ENCODE results near the gene TEF.

DNA sequence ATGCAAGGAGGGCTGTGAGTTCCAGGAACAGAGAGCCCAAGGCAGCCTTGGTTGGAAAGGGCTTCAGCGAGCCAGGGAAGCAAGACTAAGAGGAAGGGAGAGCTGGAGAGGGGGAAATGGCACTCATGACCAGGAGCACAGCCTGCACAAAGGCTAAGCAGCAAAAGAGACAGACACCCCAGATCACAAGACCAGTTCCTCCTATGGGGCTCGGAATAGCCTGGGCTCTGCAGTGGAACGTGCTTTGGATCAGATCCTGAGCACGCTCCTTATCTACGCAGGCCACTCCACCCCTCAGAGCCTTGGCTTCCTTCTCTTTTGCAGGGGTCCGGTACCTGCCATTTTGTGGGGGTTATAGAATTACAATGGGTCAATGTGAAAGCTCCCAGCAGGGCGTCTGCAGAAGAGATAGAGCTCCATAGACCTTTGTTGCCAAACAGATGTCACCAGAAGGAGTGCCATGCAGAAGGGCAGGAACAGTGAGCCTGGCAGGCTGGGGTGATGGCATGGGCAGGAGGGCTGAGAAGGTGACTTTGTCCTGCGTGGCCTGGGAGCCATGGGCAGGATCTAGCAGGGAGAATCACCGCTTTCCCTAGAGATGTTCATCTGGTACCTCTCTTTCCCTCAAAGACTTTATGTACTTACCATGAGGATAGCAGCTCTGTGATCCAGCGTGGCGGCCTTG lies 46.6 kb upstream of the TEF start:
- TF ChIP-seq, protein P1, sequence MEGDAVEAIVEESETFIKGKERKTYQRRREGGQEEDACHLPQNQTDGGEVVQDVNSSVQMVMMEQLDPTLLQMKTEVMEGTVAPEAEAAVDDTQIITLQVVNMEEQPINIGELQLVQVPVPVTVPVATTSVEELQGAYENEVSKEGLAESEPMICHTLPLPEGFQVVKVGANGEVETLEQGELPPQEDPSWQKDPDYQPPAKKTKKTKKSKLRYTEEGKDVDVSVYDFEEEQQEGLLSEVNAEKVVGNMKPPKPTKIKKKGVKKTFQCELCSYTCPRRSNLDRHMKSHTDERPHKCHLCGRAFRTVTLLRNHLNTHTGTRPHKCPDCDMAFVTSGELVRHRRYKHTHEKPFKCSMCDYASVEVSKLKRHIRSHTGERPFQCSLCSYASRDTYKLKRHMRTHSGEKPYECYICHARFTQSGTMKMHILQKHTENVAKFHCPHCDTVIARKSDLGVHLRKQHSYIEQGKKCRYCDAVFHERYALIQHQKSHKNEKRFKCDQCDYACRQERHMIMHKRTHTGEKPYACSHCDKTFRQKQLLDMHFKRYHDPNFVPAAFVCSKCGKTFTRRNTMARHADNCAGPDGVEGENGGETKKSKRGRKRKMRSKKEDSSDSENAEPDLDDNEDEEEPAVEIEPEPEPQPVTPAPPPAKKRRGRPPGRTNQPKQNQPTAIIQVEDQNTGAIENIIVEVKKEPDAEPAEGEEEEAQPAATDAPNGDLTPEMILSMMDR (IDR thresholded peaks at IDR 0.05), result no peak
- TF ChIP-seq FOSL2 (IDR thresholded peaks at IDR 0.05; ENCODE audit: borderline replicate concordance, low read depth), result no peak
- no peak for TF ChIP-seq RFX5 (IDR thresholded peaks at IDR 0.05; ENCODE audit: low read length)
- TF ChIP-seq, protein P2, sequence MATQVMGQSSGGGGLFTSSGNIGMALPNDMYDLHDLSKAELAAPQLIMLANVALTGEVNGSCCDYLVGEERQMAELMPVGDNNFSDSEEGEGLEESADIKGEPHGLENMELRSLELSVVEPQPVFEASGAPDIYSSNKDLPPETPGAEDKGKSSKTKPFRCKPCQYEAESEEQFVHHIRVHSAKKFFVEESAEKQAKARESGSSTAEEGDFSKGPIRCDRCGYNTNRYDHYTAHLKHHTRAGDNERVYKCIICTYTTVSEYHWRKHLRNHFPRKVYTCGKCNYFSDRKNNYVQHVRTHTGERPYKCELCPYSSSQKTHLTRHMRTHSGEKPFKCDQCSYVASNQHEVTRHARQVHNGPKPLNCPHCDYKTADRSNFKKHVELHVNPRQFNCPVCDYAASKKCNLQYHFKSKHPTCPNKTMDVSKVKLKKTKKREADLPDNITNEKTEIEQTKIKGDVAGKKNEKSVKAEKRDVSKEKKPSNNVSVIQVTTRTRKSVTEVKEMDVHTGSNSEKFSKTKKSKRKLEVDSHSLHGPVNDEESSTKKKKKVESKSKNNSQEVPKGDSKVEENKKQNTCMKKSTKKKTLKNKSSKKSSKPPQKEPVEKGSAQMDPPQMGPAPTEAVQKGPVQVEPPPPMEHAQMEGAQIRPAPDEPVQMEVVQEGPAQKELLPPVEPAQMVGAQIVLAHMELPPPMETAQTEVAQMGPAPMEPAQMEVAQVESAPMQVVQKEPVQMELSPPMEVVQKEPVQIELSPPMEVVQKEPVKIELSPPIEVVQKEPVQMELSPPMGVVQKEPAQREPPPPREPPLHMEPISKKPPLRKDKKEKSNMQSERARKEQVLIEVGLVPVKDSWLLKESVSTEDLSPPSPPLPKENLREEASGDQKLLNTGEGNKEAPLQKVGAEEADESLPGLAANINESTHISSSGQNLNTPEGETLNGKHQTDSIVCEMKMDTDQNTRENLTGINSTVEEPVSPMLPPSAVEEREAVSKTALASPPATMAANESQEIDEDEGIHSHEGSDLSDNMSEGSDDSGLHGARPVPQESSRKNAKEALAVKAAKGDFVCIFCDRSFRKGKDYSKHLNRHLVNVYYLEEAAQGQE (IDR thresholded peaks at IDR 0.05; ENCODE audit: low read depth, low read length), result no peak
- no peak for TF ChIP-seq POLR2AphosphoS5 (IDR thresholded peaks at IDR 0.05; ENCODE audit: low read depth, low read length)
- TF ChIP-seq, protein P3, sequence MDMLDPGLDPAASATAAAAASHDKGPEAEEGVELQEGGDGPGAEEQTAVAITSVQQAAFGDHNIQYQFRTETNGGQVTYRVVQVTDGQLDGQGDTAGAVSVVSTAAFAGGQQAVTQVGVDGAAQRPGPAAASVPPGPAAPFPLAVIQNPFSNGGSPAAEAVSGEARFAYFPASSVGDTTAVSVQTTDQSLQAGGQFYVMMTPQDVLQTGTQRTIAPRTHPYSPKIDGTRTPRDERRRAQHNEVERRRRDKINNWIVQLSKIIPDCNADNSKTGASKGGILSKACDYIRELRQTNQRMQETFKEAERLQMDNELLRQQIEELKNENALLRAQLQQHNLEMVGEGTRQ (IDR thresholded peaks at IDR 0.05; ENCODE audit: borderline replicate concordance, low read depth, low read length), result no peak

Measured in SK-N-SH (cell line).